GM18861 (cell line): ENCODE data around the gene CCDC50.

Source experiments
- ATAC-seq: cut with Tn5 transposase; IDR thresholded peaks from one replicate; pipeline ENCODE4 v1.9.1; 2021; ENCODE audit not compliant: unreplicated experiment

The CCDC50 gene, protein sequence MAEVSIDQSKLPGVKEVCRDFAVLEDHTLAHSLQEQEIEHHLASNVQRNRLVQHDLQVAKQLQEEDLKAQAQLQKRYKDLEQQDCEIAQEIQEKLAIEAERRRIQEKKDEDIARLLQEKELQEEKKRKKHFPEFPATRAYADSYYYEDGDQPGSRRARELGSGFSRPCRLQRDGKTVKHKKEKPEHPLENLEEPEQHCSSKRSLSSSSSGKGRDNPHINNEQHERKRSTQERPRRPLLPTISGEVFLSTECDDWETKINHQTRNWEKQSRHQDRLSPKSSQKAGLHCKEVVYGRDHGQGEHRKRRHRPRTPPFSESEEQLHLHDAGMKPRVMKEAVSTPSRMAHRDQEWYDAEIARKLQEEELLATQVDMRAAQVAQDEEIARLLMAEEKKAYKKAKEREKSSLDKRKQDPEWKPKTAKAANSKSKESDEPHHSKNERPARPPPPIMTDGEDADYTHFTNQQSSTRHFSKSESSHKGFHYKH

DNA sequence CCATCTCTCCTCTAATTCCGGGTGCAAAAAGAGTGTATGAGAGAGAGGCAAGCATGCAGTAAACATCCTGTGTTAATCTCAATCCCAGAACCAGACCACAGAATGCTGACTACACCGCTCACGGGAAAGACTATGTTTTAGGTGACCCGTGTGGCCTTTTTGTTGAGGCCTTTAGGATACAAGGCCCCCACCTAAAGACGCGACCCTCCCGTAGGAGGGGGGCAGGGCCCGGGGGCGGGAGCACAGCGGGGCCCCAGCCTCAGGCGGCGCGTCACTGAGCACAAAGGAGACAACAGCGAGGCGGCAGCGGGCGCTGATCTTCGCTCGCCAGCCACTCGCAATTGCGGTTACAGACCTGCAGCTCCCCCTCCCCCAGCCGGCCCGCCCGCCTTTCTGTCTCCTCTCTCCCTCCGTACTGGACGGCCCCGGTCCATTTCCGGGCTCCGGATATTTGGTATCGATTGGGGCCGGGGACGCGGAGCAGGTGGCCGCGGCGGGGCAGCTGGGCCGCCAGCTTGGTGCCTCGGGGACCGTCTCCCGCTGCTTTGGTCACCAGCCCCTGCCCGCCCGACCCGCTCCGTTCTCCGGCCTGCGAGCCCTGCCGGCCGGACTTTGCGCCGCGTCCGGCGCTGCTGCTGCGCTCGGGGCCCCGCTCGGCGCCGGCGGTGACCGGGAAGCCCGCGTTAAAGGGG lies at the start of gene CCDC50:
Gene CCDC50 (plus strand): TSS at position 433 of the 692 bp plus-strand sequence. CDS start 281 bp downstream, outside the sequence.
- ATAC-seq, result peak; percentile 45

DNA sequence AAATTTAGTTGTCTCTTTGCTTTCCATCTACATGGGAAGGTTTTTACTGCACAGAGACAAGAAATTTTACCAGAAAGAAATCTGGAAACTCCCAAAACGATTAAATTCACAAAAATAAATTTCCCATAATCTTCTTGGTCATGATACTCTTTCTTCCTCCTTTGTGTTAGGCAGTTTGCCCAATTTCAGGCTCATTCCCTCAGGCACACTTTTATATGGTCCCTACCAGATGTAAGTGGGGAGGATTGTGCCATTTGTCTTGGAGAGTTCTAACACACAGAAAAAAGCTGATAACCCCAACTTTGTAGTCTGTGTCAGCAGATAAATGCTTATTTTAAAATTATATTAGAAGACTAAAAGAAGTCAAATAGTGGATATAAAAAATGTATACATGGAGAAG lies 49.1 kb upstream of the CCDC50 start:
- ATAC-seq, result no peak

DNA sequence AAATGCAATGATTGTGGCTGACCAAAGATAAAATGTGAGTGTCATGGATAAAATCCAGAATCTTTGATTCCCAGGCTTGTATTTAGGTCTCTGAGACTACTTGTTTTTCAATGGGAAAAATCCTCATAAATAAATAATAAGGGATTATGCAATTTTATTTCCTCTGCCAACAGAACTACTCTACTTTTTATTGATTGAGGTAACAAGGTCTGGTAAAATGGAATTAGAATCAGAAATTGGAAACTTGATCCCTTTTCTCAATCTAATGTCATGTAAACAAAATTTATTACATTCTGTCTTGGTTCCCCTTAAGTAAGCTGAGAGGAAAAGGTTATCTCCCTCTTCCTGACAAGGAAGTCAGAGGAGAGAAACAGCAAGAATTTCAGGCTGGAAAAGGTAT lies 48.3 kb upstream of the CCDC50 start:
- no peak for ATAC-seq

DNA sequence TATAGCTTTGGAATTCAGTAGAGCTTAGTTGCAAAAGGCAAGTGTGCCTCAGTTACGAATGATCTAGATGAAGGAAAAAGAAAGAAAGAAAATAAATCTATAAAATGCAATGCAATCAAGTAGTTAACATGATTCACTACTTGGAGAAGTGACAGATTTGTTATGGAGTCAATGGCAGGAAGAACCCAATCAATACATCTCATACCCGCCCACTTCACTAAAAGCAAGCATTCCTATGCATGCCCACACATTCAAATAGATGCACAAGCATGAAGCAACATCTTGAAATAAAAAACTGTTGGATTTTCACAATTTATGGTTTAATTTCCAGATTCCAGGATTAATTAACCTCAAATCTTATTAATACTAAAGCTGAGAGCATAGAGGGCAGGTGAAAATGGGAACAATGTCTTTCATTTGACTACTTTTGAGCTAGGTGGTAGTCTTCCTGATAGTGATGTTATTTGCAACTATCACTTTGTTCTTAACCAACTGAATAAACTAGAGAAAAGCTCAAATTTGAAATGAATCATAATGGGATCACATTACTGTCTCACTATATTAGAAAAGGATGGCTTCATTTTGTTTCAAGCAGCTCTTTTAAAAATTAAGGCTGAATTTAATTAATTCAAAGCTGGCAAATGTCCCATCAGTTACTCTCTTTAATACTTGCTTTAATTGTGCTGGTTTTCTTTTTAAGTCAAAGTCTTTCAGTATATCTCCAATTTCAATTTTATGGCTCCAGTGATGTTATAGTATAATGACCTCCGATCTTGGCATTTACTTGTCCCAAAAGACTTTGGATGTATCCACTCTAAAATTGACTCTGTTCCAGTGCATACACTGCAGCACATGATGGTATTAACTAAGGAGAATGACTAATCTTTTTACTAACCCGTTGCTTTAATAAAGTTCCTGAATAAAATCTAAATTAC lies 46.7 kb upstream of the CCDC50 start:
- no peak for ATAC-seq

DNA sequence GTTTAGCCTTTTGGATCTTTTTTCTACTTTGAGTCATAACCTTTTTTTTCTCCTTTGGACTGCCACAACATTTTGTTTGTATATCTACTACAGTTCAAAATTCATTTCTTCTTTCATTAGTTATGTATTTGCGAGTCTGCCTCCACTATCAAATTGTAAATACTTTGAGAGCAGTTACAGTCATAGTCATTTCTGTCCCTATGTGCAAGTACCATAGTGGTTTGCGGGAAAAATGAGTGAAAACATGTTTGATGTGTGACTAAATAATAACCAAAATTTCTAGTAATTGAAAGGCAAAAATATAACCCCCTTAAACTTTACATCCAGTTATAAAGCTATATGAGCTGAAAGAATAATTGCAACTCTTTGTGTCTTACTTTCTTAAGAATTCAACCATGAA lies 45.8 kb upstream of the CCDC50 start:
- peak; percentile 85 for ATAC-seq

DNA sequence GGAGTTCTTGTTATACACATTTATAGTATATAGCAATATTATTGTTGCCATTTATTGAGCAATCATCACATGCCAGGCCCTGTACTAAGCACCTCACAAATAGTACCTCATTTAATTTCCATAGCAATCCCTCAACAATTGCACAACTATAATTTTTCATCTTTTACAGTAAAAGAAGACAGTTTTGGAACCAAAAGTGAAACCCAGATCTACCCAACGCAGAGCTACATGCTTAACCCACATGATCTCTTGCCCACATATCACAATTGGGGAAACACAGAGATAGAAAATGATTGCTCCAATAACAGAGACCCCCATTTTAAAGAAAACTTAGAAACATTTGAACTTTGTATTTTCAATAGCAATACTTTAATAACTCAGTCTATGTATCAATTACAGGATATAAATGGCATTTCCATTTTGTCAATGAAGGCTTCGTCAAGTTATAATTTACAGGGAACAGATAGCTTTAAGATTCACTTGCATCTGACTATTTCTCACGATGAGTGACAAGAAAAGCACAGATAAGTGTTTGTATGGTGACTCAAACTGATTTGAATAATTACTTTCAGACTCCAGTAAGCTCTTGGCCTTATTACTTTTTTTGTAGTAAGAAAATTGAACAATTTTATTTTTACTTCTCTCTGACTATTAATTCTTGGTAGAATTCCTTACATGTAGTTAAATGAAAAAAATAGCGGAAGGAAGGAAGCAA lies 38.7 kb upstream of the CCDC50 start:
- peak; percentile 85 for ATAC-seq

DNA sequence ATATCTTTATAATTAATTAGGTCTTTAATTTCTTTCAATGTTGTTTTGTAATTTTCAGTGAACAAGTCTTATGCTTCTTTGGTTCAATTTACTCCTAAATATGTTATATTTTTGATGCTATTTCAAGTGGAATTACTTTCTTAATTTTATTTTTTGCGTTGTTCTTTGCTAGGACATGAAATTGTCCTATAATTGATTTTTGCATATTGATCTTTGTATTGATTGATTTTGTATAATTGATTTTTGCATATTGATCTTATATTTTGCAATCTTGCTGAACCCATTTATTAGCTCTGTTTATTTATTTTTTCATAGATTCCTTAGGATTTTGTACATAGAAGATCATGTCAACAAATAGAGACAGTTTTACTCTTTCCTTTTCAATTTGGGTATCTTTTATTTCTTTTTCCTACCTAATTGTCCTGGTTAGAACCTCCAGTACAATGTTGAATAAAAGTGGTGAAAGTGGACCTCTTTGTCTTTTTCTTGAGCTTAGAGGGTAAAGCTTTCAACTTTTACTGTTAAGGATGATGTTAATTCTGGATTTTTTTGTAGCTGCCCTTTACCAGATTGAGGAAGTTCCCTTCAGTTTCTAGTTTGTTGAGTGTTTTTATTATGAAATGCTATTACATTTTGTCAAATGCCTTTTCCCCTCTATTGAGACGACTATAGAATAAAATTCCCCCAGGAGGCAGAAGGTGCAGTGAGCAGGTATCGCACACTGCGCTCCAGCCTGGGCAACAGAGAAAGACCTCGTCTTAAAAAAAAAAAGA lies 36.8 kb upstream of the CCDC50 start:
- ATAC-seq, result no peak

DNA sequence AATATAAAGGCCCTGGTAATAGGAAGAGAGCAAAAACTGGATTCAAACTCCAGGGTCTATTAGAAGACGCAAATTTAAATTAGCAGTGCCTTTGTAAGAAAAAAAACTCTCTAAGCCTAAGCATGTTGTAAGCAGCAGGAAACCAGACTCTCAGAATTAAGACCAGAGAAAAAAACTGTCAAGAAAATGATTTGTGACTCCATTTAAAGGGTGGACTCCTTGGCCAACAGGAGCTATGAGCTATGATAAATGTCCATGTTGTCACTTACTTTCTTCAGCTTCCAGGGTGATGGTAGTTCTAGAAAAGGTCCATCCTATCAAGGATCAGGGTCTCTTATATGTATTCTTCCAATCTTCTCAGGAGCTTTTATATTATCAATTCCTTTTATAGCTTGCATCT lies 34.9 kb upstream of the CCDC50 start:
- ATAC-seq, result no peak

DNA sequence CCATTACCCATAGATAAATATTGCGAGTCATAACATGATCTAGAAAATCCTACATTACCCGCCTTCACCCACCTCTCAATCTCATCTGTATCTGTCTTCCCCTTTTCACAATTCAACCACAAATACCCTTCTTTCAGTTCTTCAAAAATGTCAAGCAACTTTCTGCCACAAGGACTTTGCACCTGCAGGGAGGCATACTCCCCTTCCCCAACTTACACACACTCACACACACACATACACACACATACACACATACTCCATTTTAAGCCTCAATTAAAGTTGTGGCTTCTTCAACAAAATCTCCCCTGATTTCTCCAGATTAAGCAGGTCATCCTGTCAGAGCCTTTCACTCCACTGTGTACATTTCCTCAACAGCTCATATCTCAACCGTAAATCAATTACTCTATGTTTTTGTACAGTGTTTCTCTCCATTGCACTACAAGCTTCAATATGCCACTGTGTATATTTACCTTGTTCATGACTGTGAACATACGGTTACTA lies 33.1 kb upstream of the CCDC50 start:
- peak; percentile 85 for ATAC-seq

DNA sequence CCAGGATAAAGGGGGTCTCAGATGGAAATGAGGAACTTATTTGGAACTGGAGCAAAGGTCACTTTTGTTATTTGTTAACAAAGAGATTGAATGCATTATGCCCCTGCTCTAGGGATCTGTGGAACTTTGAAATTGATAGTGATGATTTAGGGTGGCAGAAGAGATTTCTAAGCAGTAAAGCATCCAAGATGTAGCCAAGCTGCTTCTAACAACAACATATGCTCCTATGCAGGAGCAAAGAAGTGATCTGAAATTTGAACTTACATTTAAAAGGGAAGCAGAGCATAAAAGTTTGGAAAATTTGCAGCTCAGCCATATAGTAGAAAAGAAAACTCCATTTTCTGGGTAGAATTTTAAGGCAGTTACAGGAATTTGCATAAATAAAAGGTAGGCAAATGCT lies 30.3 kb upstream of the CCDC50 start:
- no peak for ATAC-seq

DNA sequence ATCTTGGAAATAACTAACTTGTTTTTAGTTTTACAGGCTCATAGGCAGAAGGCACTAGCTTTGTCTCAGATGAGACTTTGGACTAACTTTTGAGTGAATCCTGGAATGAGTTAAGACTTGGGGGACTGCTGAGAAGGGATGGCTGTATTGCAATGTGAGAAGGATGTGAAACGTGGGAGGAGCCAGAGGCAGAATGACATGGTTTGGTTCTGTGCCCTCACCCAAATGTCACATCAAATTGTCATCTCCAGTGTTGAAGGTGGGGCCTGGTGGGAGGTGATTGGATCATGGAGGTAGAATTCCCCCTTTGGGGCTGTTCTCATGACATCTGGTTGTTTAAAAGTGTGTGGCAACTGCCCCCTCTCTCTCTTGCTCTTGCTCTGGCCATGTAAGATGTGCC lies 28.8 kb upstream of the CCDC50 start:
- no peak for ATAC-seq

DNA sequence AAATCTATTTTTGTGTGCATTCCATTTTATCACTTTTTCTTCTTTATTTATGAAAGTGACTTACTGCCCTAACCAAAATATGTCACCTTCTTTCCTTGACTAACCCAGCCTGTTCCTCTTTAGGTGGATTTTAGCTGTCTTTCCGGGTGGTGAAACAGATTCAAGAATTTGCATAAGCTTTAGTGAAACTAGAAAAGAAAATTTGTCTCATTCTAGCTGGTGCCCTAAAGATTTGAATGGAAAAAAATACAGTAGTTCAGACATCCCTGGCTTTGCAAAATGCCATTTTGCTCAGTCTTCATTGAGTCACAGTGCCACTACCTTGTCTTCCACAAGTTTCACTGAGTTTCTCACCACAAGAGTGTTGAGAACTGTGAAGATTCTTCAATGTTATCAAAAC lies 28.2 kb upstream of the CCDC50 start:
- ATAC-seq, result peak; percentile 79

DNA sequence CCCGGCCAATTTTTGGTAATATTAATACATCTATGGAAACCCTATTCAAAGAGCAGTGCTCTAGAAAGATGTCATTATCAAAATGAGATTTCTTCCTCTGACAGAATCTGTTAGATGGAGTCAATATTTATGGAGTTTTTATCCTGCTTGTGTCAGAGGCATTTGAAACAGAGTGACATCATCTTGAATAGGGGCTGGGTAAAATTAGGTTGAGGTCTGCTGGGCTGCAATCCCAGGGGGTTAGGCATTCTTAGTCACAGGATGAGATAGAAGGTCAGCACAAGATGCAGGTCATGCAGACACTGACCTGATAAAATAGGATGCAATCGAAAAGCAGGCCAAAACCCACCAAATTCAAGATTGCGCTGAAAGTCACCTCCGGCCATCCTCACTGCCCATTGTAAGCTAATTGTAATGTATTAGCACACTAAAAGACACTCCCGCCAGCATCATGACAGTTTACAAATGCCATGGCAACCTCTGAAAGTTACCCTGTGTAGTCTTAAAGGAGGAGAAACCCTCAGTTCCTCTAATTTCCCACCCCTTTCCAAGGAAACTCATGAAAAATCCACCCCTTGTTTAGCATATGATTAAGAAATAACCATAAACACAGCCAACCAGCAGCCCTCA lies 27.3 kb upstream of the CCDC50 start:
- no peak for ATAC-seq

DNA sequence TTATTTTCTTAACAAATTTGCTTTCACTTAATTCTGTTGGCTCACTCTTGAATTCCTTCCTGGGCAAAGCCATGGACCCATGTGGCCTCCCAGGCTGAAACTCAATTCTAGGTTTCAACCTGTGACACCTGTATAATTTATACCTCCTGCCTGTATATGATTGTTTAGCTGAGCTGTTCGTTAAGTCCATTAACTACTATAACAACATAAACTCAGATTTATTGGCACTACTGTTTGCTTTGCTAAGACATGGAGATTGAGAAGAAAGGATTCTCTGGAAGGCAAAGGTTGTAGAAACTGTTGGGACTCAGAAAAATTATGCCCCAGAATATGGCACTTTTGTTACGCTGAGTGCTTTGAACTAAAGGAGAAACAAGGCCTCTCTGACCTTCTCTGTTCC lies 26.7 kb upstream of the CCDC50 start:
- ATAC-seq, result no peak

DNA sequence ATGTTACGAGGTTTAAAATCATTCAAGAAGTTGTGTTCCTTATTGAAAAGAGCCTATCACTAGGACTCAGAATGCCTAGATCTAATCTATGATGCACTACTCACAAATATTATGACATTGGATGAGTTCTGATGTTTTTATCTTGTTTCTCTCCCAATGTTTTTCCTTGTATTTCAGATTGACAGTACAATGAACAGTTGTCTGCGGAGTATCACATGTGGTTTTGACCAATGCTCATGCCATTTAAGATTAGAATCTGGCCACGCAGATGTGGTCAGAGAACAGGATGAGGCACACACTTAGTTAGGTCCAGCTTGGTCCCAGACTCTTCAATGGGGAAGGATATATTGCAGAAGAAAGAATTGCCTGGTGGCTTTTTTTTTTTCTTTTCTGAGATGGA lies 25.6 kb upstream of the CCDC50 start:
- ATAC-seq, result no peak

DNA sequence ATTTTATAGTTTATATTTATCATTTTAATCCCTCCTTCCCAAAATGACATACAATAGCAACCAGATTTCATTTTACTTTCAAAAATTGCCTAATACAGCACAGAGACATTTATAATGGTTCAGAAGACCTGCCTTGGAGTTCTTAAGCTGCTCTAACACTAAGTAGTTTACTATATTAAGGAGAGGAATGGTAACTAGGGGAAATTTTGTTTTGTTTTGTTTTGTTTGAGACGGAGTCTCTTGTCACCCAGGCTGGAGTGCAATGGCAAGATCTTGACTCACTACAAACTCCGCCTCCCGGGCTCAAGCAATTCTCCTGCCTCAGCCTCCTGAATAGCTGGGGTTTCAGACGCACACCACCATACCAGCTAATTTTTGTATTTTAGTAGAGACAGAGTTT lies 22.8 kb upstream of the CCDC50 start:
- no peak for ATAC-seq

DNA sequence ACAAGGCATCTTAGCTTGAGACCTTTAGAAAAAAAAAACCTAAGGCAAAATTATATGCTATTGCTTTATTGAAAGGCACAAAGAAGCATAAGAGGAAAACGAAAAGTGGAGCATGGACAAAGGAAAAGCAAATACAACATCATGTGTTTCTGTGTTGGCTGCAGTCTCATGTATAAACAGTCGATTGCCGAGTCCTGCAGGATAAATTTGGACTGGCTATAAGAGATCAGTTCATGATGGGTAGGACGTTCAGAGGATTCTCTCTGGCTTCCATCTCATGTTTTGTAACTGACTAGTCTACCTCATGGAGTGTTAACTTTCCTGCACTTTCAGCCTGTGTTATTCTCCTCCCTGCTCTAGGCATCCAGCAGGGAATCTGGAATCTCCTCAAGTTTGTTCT lies 21.9 kb upstream of the CCDC50 start:
- no peak for ATAC-seq

DNA sequence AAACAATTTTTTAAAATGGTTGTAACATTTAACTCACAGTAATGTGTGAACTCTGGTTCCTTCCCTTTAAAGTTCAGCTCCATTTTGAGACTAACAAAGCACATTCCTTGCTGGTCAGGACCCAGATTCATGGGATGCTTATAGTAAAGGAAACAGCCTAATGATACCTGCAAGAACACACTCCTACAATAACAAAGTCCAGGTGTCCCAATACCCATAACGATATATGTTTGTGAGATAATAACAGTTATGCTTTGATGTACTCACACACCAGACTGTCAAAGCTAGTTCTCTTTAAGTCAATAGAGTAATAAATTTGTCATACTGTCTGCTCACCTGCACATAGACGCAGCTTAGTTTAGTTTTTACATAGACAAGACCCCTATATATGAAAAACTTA lies 15.9 kb upstream of the CCDC50 start:
- no peak for ATAC-seq

DNA sequence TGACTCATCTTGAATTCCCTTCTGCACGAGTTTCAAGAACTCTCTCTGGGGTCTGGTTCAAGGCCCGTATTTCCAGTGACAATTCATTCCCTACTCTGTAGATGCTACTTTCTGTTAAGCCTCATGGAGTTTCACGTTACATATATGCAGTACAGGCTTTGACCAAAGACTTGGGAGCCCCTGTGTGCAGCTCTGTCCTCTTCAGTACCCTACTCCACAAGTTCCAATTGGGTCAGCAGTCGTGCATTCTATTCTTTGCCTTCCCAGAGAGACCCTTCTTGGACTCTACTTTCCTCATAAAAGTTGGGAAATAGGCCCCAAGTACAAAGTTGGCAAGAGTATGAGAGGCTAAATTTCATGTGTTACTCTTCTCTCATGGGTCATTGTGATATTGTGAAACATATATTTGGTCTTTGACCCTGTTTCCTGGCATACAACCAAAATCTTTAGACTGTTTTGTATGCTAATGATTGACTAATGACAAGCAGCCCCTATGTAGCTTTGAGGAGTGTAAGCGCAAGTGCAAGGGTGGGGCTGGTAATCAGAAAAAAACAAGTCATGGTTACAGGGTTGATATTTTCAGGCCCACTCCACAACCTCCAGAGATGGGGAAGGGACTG lies 15.0 kb upstream of the CCDC50 start:
- ATAC-seq, result no peak
